ENCODE measurements around the gene KAZN. TPM values are rescaled to one million over a fixed set of nuclear protein-coding genes. Genes with fewer than 3 reads are reported as not detected.

Gene KAZN
- total RNA-seq, 2 donors from 2014 or later, result 0.46 to 0.58 TPM

GRCh38 chr1:15002325-15002724 lies 403.8 kb downstream of the KAZN start:
- no peak overlapping the region for H3K27ac Mint-ChIP-seq
- no peak for ATAC-seq (replicated peaks in 1 of 2)
- DNase-seq, result no peak
- H3K4me1 Mint-ChIP-seq (ENCODE audit: low read depth), result no peaks in the 10 kb centered on the region
- no peak overlapping the region for H3K4me3 Mint-ChIP-seq
- H3K36me3 Mint-ChIP-seq (ENCODE audit: insufficient read depth in 2 of 2), result no peaks in the 10 kb centered on the region
- no peaks in the 10 kb centered on the region for H3K27me3 Mint-ChIP-seq (ENCODE audit: low read depth)
- no peaks in the 10 kb centered on the region for H3K9me3 Mint-ChIP-seq

- no peaks in the 10 kb centered on the region for H3K27me3 Mint-ChIP-seq (ENCODE audit: low read depth)
- no peaks in the 10 kb centered on the region for H3K36me3 Mint-ChIP-seq (ENCODE audit: insufficient read depth in 2 of 2)
- no peaks in the 10 kb centered on the region for H3K9me3 Mint-ChIP-seq
- H3K4me3 Mint-ChIP-seq, result no peak overlapping the region
- H3K4me1 Mint-ChIP-seq (ENCODE audit: low read depth), result no peaks in the 10 kb centered on the region
- no peak overlapping the region for H3K27ac Mint-ChIP-seq
- DNase-seq, result no peak
- no peak for ATAC-seq (replicated peaks in 1 of 2)
These were observed 405.9 kb downstream of the KAZN start for GRCh38 chr1:15004396-15004795.

GRCh38 chr1:15005116-15005515 lies 406.6 kb downstream of the KAZN start:
- Mint-ChIP-seq H3K36me3 (ENCODE audit: insufficient read depth in 2 of 2) (no peaks in the 10 kb centered on the region), H3K9me3 (peaks cover 1% of the 10 kb centered on the region in 2 donors), H3K4me1 (ENCODE audit: low read depth) (no peaks in the 10 kb centered on the region), H3K4me3 (no peak overlapping the region), H3K27ac (no peak overlapping the region), H3K27me3 (ENCODE audit: low read depth) (no peaks in the 10 kb centered on the region)
- ATAC-seq (replicated peaks in 1 of 2) (no peak), DNase-seq (no peak)

- DNase-seq, result no peak
- no peaks in the 10 kb centered on the region for H3K36me3 Mint-ChIP-seq (ENCODE audit: insufficient read depth in 2 of 2)
- H3K4me1 Mint-ChIP-seq (ENCODE audit: low read depth), result no peaks in the 10 kb centered on the region
- no peaks in the 10 kb centered on the region for H3K27me3 Mint-ChIP-seq (ENCODE audit: low read depth)
- H3K4me3 Mint-ChIP-seq, result no peak overlapping the region
- H3K9me3 Mint-ChIP-seq, result peaks cover 1% of the 10 kb centered on the region in 2 donors
- no peak for ATAC-seq (replicated peaks in 1 of 2)
- H3K27ac Mint-ChIP-seq, result no peak overlapping the region
These were observed 408.9 kb downstream of the KAZN start for GRCh38 chr1:15007368-15007767.

- Mint-ChIP-seq H3K4me1 (ENCODE audit: low read depth) (no peaks in the 10 kb centered on the region), H3K27ac (no peak overlapping the region), H3K27me3 (ENCODE audit: low read depth) (no peaks in the 10 kb centered on the region), H3K9me3 (peaks cover 1% of the 10 kb centered on the region in 2 donors), H3K4me3 (no peak overlapping the region), H3K36me3 (ENCODE audit: insufficient read depth in 2 of 2) (no peaks in the 10 kb centered on the region)
- ATAC-seq (replicated peaks in 1 of 2) (no peak), DNase-seq (no peak)
These were observed 409.4 kb downstream of the KAZN start for GRCh38 chr1:15007842-15008241.

GRCh38 chr1:15008783-15009729 lies 410.6 kb downstream of the KAZN start:
- Mint-ChIP-seq H3K27ac (no peak overlapping the region), H3K4me3 (no peak overlapping the region), H3K27me3 (ENCODE audit: low read depth) (no peaks in the 10 kb centered on the region), H3K4me1 (ENCODE audit: low read depth) (no peaks in the 10 kb centered on the region), H3K9me3 (peaks cover 1% of the 10 kb centered on the region in 2 donors), H3K36me3 (ENCODE audit: insufficient read depth in 2 of 2) (no peaks in the 10 kb centered on the region)
- DNase-seq (no peak), ATAC-seq (replicated peaks in 1 of 2) (no peak)

GRCh38 chr1:15011160-15011559 lies 412.7 kb downstream of the KAZN start:
- no peaks in the 10 kb centered on the region for H3K27me3 Mint-ChIP-seq (ENCODE audit: low read depth)
- peaks cover 1% of the 10 kb centered on the region in 2 donors for H3K9me3 Mint-ChIP-seq

GRCh38 chr1:15011661-15012060 lies 413.2 kb downstream of the KAZN start:
- H3K4me3 Mint-ChIP-seq, result no peak overlapping the region
- ATAC-seq (replicated peaks in 1 of 2), result no peak

More at GRCh38 chr1:15011160-15011559, 412.7 kb downstream of the KAZN start:
- H3K36me3 Mint-ChIP-seq (ENCODE audit: insufficient read depth in 2 of 2), result no peaks in the 10 kb centered on the region
- ATAC-seq (replicated peaks in 1 of 2), result no peak
- no peak overlapping the region for H3K4me3 Mint-ChIP-seq
- no peaks in the 10 kb centered on the region for H3K4me1 Mint-ChIP-seq (ENCODE audit: low read depth)
- DNase-seq, result no peak
- no peak overlapping the region for H3K27ac Mint-ChIP-seq

GRCh38 chr1:15012822-15013221 lies 414.3 kb downstream of the KAZN start:
- no peak overlapping the region for H3K27ac Mint-ChIP-seq
- DNase-seq (no peak), ATAC-seq (replicated peaks in 1 of 2) (no peak)
- H3K27me3 Mint-ChIP-seq (ENCODE audit: low read depth), result no peaks in the 10 kb centered on the region
- H3K4me1 Mint-ChIP-seq (ENCODE audit: low read depth), result no peaks in the 10 kb centered on the region
- H3K4me3 Mint-ChIP-seq, result no peak overlapping the region
- peaks cover 1% of the 10 kb centered on the region in 2 donors for H3K9me3 Mint-ChIP-seq
- H3K36me3 Mint-ChIP-seq (ENCODE audit: insufficient read depth in 2 of 2), result no peaks in the 10 kb centered on the region

More at GRCh38 chr1:15011661-15012060, 413.2 kb downstream of the KAZN start:
- H3K9me3 Mint-ChIP-seq, result peaks cover 1% of the 10 kb centered on the region in 2 donors
- no peaks in the 10 kb centered on the region for H3K27me3 Mint-ChIP-seq (ENCODE audit: low read depth)
- no peaks in the 10 kb centered on the region for H3K36me3 Mint-ChIP-seq (ENCODE audit: insufficient read depth in 2 of 2)
- H3K4me1 Mint-ChIP-seq (ENCODE audit: low read depth), result no peaks in the 10 kb centered on the region
- no peak for DNase-seq
- H3K27ac Mint-ChIP-seq, result no peak overlapping the region

GRCh38 chr1:15013767-15014166 lies 415.3 kb downstream of the KAZN start:
- Mint-ChIP-seq H3K4me3 (no peak overlapping the region), H3K36me3 (ENCODE audit: insufficient read depth in 2 of 2) (no peaks in the 10 kb centered on the region), H3K9me3 (peaks cover 1% of the 10 kb centered on the region in 2 donors), H3K27ac (no peak overlapping the region), H3K27me3 (ENCODE audit: low read depth) (no peaks in the 10 kb centered on the region), H3K4me1 (ENCODE audit: low read depth) (no peaks in the 10 kb centered on the region)
- no peak for ATAC-seq (replicated peaks in 1 of 2)
- no peak for DNase-seq

GRCh38 chr1:15014516-15014915 lies 416.0 kb downstream of the KAZN start:
- H3K4me3 Mint-ChIP-seq, result no peak overlapping the region
- H3K36me3 Mint-ChIP-seq (ENCODE audit: insufficient read depth in 2 of 2), result no peaks in the 10 kb centered on the region
- H3K9me3 Mint-ChIP-seq, result peaks cover 1% of the 10 kb centered on the region in 2 donors
- ATAC-seq (replicated peaks in 1 of 2) (no peak), DNase-seq (no peak)
- H3K4me1 Mint-ChIP-seq (ENCODE audit: low read depth), result no peaks in the 10 kb centered on the region
- H3K27ac Mint-ChIP-seq, result no peak overlapping the region
- no peaks in the 10 kb centered on the region for H3K27me3 Mint-ChIP-seq (ENCODE audit: low read depth)

GRCh38 chr1:15016001-15016400 lies 417.5 kb downstream of the KAZN start:
- H3K36me3 Mint-ChIP-seq (ENCODE audit: insufficient read depth in 2 of 2), result no peaks in the 10 kb centered on the region
- DNase-seq (no peak), ATAC-seq (replicated peaks in 1 of 2) (no peak)
- no peaks in the 10 kb centered on the region for H3K9me3 Mint-ChIP-seq
- no peak overlapping the region for H3K4me3 Mint-ChIP-seq
- H3K27ac Mint-ChIP-seq, result no peak overlapping the region
- H3K27me3 Mint-ChIP-seq (ENCODE audit: low read depth), result no peaks in the 10 kb centered on the region
- no peaks in the 10 kb centered on the region for H3K4me1 Mint-ChIP-seq (ENCODE audit: low read depth)

GRCh38 chr1:15016526-15016925 lies 418.0 kb downstream of the KAZN start:
- H3K4me3 Mint-ChIP-seq, result no peak overlapping the region
- no peaks in the 10 kb centered on the region for H3K9me3 Mint-ChIP-seq
- ATAC-seq (replicated peaks in 1 of 2), result no peak
- no peak overlapping the region for H3K27ac Mint-ChIP-seq
- no peaks in the 10 kb centered on the region for H3K4me1 Mint-ChIP-seq (ENCODE audit: low read depth)
- H3K27me3 Mint-ChIP-seq (ENCODE audit: low read depth), result no peaks in the 10 kb centered on the region
- DNase-seq, result no peak
- no peaks in the 10 kb centered on the region for H3K36me3 Mint-ChIP-seq (ENCODE audit: insufficient read depth in 2 of 2)

- no peaks in the 10 kb centered on the region for H3K9me3 Mint-ChIP-seq
- H3K27me3 Mint-ChIP-seq (ENCODE audit: low read depth), result no peaks in the 10 kb centered on the region
- no peak overlapping the region for H3K4me3 Mint-ChIP-seq
- ATAC-seq (replicated peaks in 1 of 2) (no peak), DNase-seq (no peak)
- H3K4me1 Mint-ChIP-seq (ENCODE audit: low read depth), result no peaks in the 10 kb centered on the region
- no peak overlapping the region for H3K27ac Mint-ChIP-seq
- no peaks in the 10 kb centered on the region for H3K36me3 Mint-ChIP-seq (ENCODE audit: insufficient read depth in 2 of 2)
These were observed 418.6 kb downstream of the KAZN start for GRCh38 chr1:15017120-15017519.

All from activated T-cell treated with anti-CD3 and anti-CD28 coated beads, Interleukin-2, amount 50 U/mL, for 72 hours (primary cell).